Cardiac muscle cell (in vitro differentiated cells and primary cell): ENCODE measurements around the gene TRIM4. TPM values are rescaled to one million over a fixed set of nuclear protein-coding genes. Genes with fewer than 3 reads are reported as not detected.
"Not testable (repeated sequence)": the region's sequence is repeated elsewhere in the genome, so short reads cannot be mapped to it uniquely, and the experiment has no call there.

Source experiments
- DNase-seq, 2 donors: peaks; one replicate each; pipeline versions ENCODE4 v3.0.0 to v3.0.0-alpha.2; 2010 to 2017; ENCODE audit warnings: low read depth in 1 of 2, low spot score in 1 of 2
- H3K27ac ChIP-seq: fragments of 200-600 bp; sonication (generic); 2 replicates; pipeline ENCODE4 v1.5.1; 2016
- H3K27me3 ChIP-seq: fragments of 200-600 bp; sonication (generic); 2 replicates; pipeline ENCODE4 v1.6.0; 2016; ENCODE audit warnings: control low read depth
- H3K36me3 ChIP-seq: fragments of 200-600 bp; sonication (generic); 2 replicates; pipeline ENCODE4 v1.5.1; 2016; ENCODE audit warnings: control low read depth
- H3K4me1 ChIP-seq: fragments of 200-600 bp; sonication (generic); 2 replicates; pipeline ENCODE4 v1.8.1; 2017; ENCODE audit warnings: low read depth, mild to moderate bottlenecking, mixed run types
- H3K4me3 ChIP-seq: fragments of 200-600 bp; sonication (generic); 2 replicates; pipeline ENCODE4 v1.5.1; 2016; ENCODE audit warnings: mild to moderate bottlenecking
- H3K9me3 ChIP-seq: fragments of 200-600 bp; sonication (generic); 2 replicates; pipeline ENCODE4 v1.5.1; 2017; ENCODE audit warnings: low read depth, mild to moderate bottlenecking, control low read depth
- polyA plus RNA-seq: library from polyadenylated mRNA; unstranded; fragments of >200 nt; fragmentation: Nextera tagmentation; extraction: Ambion mirVana; gene quantifications from 2 replicates; pipeline ENCODE4 v1.2.1, GENCODE V29; 2016
- total RNA-seq: library from RNA; depleted of rRNA; stranded (reverse); fragments of >200 nt; gene quantifications from 2 replicates; pipeline ENCODE4 v1.2.3, GENCODE V29; 2016
- TF ChIP-seq, protein P1 (sequence below): IDR thresholded peaks from 2 replicates; pipeline ENCODE4 v1.5.1; 2012; ENCODE audit warnings: low read depth, mild to moderate bottlenecking, low read length

Gene TRIM4, protein sequence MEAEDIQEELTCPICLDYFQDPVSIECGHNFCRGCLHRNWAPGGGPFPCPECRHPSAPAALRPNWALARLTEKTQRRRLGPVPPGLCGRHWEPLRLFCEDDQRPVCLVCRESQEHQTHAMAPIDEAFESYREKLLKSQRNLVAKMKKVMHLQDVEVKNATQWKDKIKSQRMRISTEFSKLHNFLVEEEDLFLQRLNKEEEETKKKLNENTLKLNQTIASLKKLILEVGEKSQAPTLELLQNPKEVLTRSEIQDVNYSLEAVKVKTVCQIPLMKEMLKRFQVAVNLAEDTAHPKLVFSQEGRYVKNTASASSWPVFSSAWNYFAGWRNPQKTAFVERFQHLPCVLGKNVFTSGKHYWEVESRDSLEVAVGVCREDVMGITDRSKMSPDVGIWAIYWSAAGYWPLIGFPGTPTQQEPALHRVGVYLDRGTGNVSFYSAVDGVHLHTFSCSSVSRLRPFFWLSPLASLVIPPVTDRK
- 3.1 and 6.0 TPM in 2 replicates for total RNA-seq
- polyA plus RNA-seq, result 4.0 and 4.2 TPM in 2 replicates

DNA sequence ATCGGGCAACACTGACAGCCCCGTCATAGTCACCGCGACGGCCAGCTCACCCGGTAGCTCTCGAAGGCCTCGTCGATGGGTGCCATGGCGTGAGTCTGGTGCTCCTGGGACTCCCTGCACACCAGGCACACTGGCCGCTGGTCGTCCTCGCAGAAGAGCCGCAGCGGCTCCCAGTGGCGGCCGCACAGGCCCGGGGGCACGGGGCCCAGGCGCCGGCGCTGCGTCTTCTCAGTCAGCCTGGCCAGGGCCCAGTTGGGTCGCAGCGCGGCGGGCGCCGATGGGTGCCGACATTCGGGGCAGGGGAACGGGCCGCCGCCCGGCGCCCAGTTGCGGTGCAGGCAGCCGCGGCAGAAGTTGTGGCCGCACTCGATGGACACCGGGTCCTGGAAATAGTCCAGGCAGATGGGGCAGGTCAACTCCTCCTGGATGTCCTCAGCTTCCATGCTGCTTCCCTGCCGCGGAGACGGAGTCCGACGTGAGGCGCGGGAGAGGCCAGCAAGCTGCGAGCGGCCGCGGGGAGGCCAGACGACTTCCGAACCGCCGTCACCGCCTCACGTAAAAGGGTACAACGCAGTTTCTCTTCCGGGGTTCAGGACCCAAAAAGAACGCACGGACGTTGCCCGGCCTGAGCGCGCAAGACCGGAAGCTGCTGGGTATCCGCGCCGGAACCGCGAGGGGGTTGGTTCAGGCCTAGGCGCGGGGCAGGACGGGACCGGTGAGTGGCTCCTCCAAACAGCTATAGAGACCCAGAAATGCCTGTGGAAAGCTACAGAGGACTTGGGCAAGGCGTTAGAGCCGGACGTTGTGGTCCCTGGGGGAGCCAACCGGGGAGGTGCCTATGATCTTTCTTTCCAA, at the start of gene TRIM4:
TRIM4 (minus strand) TSS at position 572 of the 855 bp plus-strand sequence; CDS start at position 443, 129 bp downstream.
- H3K36me3 ChIP-seq, result no peaks in the 10 kb centered on the region
- H3K9me3 ChIP-seq, result no peaks in the 10 kb centered on the region
- peaks cover 2% of the 10 kb centered on the region for H3K4me1 ChIP-seq
- peak within 1 kb of the TSS; percentile 57 for H3K4me3 ChIP-seq
- TF ChIP-seq, protein P1, sequence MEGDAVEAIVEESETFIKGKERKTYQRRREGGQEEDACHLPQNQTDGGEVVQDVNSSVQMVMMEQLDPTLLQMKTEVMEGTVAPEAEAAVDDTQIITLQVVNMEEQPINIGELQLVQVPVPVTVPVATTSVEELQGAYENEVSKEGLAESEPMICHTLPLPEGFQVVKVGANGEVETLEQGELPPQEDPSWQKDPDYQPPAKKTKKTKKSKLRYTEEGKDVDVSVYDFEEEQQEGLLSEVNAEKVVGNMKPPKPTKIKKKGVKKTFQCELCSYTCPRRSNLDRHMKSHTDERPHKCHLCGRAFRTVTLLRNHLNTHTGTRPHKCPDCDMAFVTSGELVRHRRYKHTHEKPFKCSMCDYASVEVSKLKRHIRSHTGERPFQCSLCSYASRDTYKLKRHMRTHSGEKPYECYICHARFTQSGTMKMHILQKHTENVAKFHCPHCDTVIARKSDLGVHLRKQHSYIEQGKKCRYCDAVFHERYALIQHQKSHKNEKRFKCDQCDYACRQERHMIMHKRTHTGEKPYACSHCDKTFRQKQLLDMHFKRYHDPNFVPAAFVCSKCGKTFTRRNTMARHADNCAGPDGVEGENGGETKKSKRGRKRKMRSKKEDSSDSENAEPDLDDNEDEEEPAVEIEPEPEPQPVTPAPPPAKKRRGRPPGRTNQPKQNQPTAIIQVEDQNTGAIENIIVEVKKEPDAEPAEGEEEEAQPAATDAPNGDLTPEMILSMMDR, result no peak
- no peaks in the 10 kb centered on the region for H3K27me3 ChIP-seq
- peak; percentile 70 to 96 for DNase-seq
- peak within 1 kb of the TSS; percentile 77 for H3K27ac ChIP-seq

DNA sequence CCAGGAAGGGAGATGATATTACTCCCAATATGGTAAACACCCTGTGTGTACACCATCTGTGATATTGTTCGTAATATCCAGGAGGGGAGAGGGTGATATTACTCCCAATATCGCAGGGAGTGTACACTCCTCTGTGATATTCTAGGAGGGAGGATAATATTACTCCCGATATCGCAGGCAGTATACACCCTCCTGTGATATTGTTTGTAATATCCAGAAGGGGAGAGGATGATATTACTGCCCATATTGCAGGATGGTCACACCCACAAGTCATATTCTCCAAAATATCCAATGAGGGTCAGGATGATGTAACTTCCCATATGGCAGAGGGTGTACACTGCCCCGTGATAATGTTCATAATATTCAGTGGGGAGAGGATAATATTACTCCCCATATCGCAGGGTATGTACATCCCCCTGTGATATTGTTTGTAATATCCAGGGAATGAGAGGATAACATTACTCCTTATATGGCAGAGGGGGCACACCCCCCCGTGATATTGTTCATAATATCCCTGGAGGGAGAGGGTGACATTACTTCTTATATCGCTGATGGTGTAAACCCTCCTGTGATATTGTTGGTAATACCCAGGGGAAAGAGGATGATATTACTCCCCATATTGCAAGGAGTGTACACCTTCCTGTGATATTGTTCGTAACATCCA, 39.4 kb upstream of the TRIM4 start:
- H3K9me3 ChIP-seq, result no peaks in the 10 kb centered on the region
- H3K27ac ChIP-seq, result no peak overlapping the region
- TF ChIP-seq, protein P1, result no peak
- H3K36me3 ChIP-seq, result no peaks in the 10 kb centered on the region
- no peaks in the 10 kb centered on the region for H3K4me1 ChIP-seq
- peaks cover 17% of the 10 kb centered on the region for H3K27me3 ChIP-seq
- DNase-seq, result no peak
- no peak overlapping the region for H3K4me3 ChIP-seq

DNA sequence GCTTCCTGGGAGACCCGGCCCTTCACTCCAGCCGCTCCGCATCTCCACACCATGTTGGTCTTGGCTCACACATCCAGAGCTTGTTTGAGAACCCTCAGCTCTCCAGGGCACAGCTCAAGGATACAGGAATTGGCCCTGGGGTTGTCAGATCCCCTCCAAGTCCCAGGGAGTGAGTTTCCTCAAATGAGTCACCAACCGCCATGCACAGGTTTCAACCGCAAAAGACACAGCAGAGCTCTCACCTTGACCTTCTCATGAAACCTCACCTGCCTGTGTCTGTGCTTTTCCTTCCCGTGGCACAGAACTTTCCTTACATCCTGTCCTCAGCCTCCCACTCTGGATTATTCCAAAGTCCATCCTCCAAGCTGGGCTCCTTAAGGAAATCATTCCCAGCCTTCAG, 35.9 kb upstream of the TRIM4 start:
- H3K4me1 ChIP-seq, result no peaks in the 10 kb centered on the region
- H3K27ac ChIP-seq, result no peak overlapping the region
- TF ChIP-seq, protein P1, result no peak
- H3K4me3 ChIP-seq, result no peak overlapping the region
- no peaks in the 10 kb centered on the region for H3K9me3 ChIP-seq
- no peak for DNase-seq
- H3K36me3 ChIP-seq, result no peaks in the 10 kb centered on the region
- no peaks in the 10 kb centered on the region for H3K27me3 ChIP-seq

DNA sequence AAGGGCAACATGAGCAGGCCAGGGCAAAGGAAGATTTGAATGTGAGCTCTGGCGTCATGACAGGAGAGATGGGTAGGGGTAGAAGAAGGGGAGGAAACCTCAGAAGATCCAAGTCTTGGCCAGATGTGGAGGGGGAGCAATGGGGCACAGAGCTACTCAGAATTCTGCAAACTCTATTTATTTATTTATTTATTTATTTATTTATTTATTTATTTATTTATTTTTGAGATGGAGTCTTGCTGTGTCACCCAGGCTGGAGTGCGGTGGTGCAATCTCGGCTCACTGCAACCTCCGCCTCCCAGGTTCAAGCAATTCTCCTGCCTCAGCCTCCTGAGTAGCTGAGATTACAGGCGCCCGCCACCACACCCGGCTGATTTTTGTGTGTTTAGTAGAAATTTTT, 35.3 kb upstream of the TRIM4 start:
- H3K27ac ChIP-seq, H3K9me3 ChIP-seq, H3K36me3 ChIP-seq, H3K4me1 ChIP-seq, H3K4me3 ChIP-seq, H3K27me3 ChIP-seq, DNase-seq: not testable (repeated sequence)

DNA sequence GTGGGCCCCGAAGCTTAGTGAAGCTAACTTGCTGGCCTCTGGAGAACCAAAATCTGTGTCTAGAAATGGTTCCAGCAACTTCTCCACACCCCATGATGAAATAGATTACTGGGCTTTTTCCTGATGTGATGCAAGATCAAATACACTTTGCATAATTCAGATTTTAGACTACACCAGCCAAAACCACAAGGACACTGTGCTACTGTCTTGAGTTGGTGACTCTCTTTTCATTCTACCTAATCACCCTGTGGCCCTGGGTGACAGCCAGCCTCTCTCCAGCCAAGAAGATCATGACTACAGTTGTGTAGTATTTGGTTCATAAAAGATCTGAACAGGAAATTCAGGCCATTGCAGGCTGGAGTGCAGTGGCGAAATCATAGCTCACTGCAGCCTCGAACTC, 34.3 kb upstream of the TRIM4 start:
- H3K9me3 ChIP-seq, result no peaks in the 10 kb centered on the region
- H3K4me3 ChIP-seq, result no peak overlapping the region
- no peaks in the 10 kb centered on the region for H3K36me3 ChIP-seq
- no peak overlapping the region for H3K27ac ChIP-seq
- H3K4me1 ChIP-seq, result no peaks in the 10 kb centered on the region
- TF ChIP-seq, protein P1, result no peak
- peak in 1 of 2 donors; percentile 67 for DNase-seq
- H3K27me3 ChIP-seq, result no peaks in the 10 kb centered on the region

DNA sequence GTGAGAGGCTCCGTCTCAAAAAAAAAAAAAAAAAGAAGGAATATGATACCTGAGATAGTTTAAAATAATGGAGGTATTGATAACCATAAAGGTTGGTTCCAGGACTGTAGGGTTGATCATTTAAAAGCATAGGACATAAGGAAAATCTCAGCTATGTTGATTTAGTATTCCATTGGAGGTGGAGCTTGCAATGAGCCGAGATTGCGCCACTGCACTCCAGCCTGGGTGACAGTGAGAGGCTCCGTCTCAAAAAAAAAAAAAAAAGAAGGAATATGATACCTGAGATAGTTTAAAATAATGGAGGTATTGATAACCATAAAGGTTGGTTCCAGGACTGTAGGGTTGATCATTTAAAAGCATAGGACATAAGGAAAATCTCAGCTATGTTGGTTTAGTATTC, 33.3 kb upstream of the TRIM4 start:
- DNase-seq, H3K36me3 ChIP-seq, H3K4me3 ChIP-seq, H3K27ac ChIP-seq, H3K4me1 ChIP-seq, H3K9me3 ChIP-seq, H3K27me3 ChIP-seq: not testable (repeated sequence)

DNA sequence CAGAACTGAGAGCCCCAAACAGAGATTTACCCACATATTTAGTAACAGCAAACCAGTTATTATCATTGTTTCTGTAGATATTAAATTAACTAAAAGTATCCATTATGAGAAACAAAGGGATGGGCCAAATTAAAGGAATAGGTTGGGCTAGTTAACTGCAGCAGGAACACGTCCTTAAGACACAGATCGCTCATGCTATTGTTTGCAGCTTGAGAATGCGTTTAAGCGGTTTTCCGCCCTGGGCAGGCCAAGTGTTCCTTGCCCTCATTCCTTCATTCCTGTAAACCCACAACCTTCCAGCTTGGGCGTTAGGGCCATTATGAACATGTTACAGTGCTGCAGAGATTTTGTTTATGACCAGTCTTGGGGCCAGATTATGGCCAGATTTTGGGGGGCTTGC, 31.5 kb upstream of the TRIM4 start:
- not testable (repeated sequence) for H3K4me3 ChIP-seq, H3K9me3 ChIP-seq, DNase-seq, H3K36me3 ChIP-seq, H3K27me3 ChIP-seq, H3K27ac ChIP-seq, H3K4me1 ChIP-seq
